Endothelial cell of umbilical vein (primary cell): ENCODE results near the gene CTBP2. TPM values are rescaled to one million over a fixed set of nuclear protein-coding genes. Genes with fewer than 3 reads are reported as not detected.

ENCODE experiments used
- BruUV-seq: library from RNA; stranded (reverse); fragments of 400-500 nt; replicated peaks from 2 replicates; lab custom pipeline; 2021; lab: Mats Ljungman, UMichigan
- CTCF ChIA-PET: fragments of 300-600, 350-600 bp; sonication (Branson Sonifier 250); formaldehyde crosslinking; loops from one replicate; lab custom pipeline; 2021; ENCODE audit warnings: antibody characterized with exemption, inconsistent platforms; lab: Charles Lee
- POLR2A ChIA-PET: fragments of 300-600, 350-600 bp; sonication (Branson Sonifier 250); formaldehyde crosslinking; loops from one replicate; lab custom pipeline; 2021; ENCODE audit warnings: antibody characterized with exemption, inconsistent platforms; lab: Charles Lee
- DNase-seq: peaks from one replicate; pipeline ENCODE4 v3.0.0-alpha.2; 2011; ENCODE audit warnings: low read depth, low spot score
- FAIRE-seq: peaks from 2 replicates; lab custom pipeline; 2011; peaks lifted over from hg19 to GRCh38; lab: Jason Lieb, UNC
- H2AFZ ChIP-seq: 2 replicates; pipeline ENCODE4 v1.6.0; 2012; ENCODE audit warnings: low read depth, low read length, control low read depth, inconsistent platforms
- H3K27ac ChIP-seq: 2 replicates; pipeline ENCODE4 v1.5.1; 2011; ENCODE audit warnings: low read depth, mild to moderate bottlenecking, control low read depth, low read length, moderate library complexity; ENCODE audit not compliant: insufficient read depth
- H3K27me3 ChIP-seq, 2 experiments: 2 replicates each; pipeline versions ENCODE4 v1.6.0 to v1.6.1; 2011; ENCODE audit warnings: low read length in 2 of 2, mixed read lengths in 1 of 2; ENCODE audit not compliant: control insufficient read depth in 2 of 2, insufficient read depth in 2 of 2
- H3K36me3 ChIP-seq, 2 experiments: 2 replicates in 1 of 2; 3 replicates in 1 of 2; pipeline ENCODE4 v1.5.1; 2011; ENCODE audit warnings: low read length in 2 of 2, mild to moderate bottlenecking in 1 of 2, moderate library complexity in 1 of 2; ENCODE audit not compliant: control insufficient read depth in 2 of 2, insufficient read depth in 2 of 2; ENCODE audit errors: extremely low read depth in 1 of 2
- H3K4me1 ChIP-seq: 3 replicates; pipeline ENCODE4 v1.5.1; 2011; ENCODE audit warnings: mild to moderate bottlenecking, low read length; ENCODE audit not compliant: control insufficient read depth, insufficient read depth; ENCODE audit errors: extremely low read depth
- H3K4me2 ChIP-seq: 2 replicates; pipeline ENCODE4 v1.6.1; 2011; ENCODE audit warnings: low read length, control low read depth, mixed read lengths; ENCODE audit not compliant: insufficient read depth
- H3K4me3 ChIP-seq, 3 experiments: fragments of 200-600 bp in 1 of 3; sonication (generic), shearing (Covaris generic) in 1 of 3; replicated peaks in 1 of 3; 2 replicates each; pipeline ENCODE4 v1.5.1; 2011 to 2016; ENCODE audit warnings: control low read depth in 3 of 3, low read length in 3 of 3, mild to moderate bottlenecking in 2 of 3, inconsistent platforms in 1 of 3, low read depth in 1 of 3, moderate library complexity in 1 of 3; ENCODE audit not compliant: insufficient read depth in 1 of 3
- H3K79me2 ChIP-seq: 2 replicates; pipeline ENCODE4 v1.6.0; 2012; ENCODE audit warnings: low read length, inconsistent platforms; ENCODE audit not compliant: control insufficient read depth, insufficient read depth
- H3K9ac ChIP-seq: replicated peaks from 2 replicates; pipeline ENCODE3; 2011; ENCODE audit warnings: low read length, control low read depth; ENCODE audit not compliant: insufficient read depth; ENCODE audit errors: extremely low read depth
- H3K9me1 ChIP-seq: replicated peaks from 3 replicates; pipeline ENCODE4 v1.6.0; 2011; ENCODE audit warnings: mild to moderate bottlenecking, low read length; ENCODE audit not compliant: control insufficient read depth, insufficient read depth; ENCODE audit errors: extremely low read depth
- H3K9me3 ChIP-seq: replicated peaks from 2 replicates; pipeline ENCODE4 v1.5.1; 2012; ENCODE audit warnings: low read length, inconsistent platforms; ENCODE audit not compliant: control insufficient read depth, insufficient read depth
- H4K20me1 ChIP-seq: replicated peaks from 2 replicates; pipeline ENCODE3; 2011; ENCODE audit warnings: mild to moderate bottlenecking, low read length; ENCODE audit not compliant: control insufficient read depth, insufficient read depth; ENCODE audit errors: extremely low read depth
- CTCF ChIP-seq, 2 donors: IDR thresholded peaks; 1 replicate in 1 of 2; 2 replicates in 1 of 2; pipeline ENCODE4 v1.5.1; 2011; ENCODE audit warnings: low read length in 2 of 2, mild to moderate bottlenecking in 2 of 2, moderate library complexity in 2 of 2, control low read depth in 1 of 2, inconsistent platforms in 1 of 2, low read depth in 1 of 2; ENCODE audit not compliant: insufficient read depth in 1 of 2; ENCODE audit errors: extremely low read depth in 1 of 2
- EZH2 ChIP-seq: IDR thresholded peaks from 2 replicates; pipeline ENCODE4 v1.6.1; 2012; ENCODE audit warnings: borderline replicate concordance, low read depth, mild to moderate bottlenecking, moderate library complexity, low read length, inconsistent platforms; ENCODE audit not compliant: severe bottlenecking
- FOS ChIP-seq: IDR thresholded peaks from 2 replicates; pipeline ENCODE4 v1.6.1; 2011; ENCODE audit warnings: mild to moderate bottlenecking, low read length, moderate library complexity, borderline replicate concordance; ENCODE audit not compliant: insufficient read depth
- GATA2 ChIP-seq: IDR thresholded peaks from 2 replicates; pipeline ENCODE4 v1.7.0; 2011; ENCODE audit warnings: low read depth, mild to moderate bottlenecking, moderate library complexity, mixed read lengths, low read length; ENCODE audit not compliant: insufficient read length, insufficient read depth
- JUN ChIP-seq: IDR thresholded peaks from 2 replicates; pipeline ENCODE4 v1.6.1; 2011; ENCODE audit warnings: borderline replicate concordance, low read depth; ENCODE audit not compliant: insufficient read length, insufficient read depth
- MAX ChIP-seq: IDR thresholded peaks from 2 replicates; pipeline ENCODE4 v1.6.1; 2011; ENCODE audit not compliant: insufficient read depth, insufficient read length
- MYC ChIP-seq: IDR thresholded peaks from one replicate; pipeline ENCODE4 v1.6.1; 2011; ENCODE audit warnings: mild to moderate bottlenecking, low read depth, low read length
- POLR2A ChIP-seq: IDR thresholded peaks from 2 replicates; pipeline ENCODE4 v1.6.1; 2012; ENCODE audit warnings: low read depth, mild to moderate bottlenecking, control low read depth, low read length
- POLR2AphosphoS5 ChIP-seq: IDR thresholded peaks from 2 replicates; pipeline ENCODE4 v1.6.1; 2012; ENCODE audit warnings: low read depth, mild to moderate bottlenecking, control low read depth, low read length, moderate library complexity; ENCODE audit not compliant: insufficient read depth
- dilution Hi-C: fragments of 300-500 bp; cut with MboI; formaldehyde crosslinking; loops from one replicate; pipeline ENCODE4 v1.15.0; 2019; ENCODE audit warnings: low sequenced_read_pairs; ENCODE audit not compliant: extremely low pct_ligation_motif_present
- intact Hi-C: fragments of 100-400 bp; cut with micrococcal nuclease; formaldehyde crosslinking; loops from one replicate; pipeline ENCODE4 v1.10.0; 2022
- polyA plus RNA-seq, 4 experiments: library from polyadenylated mRNA; depleted of rRNA in 3 of 4; stranded (reverse) in 3 of 4; unstranded in 1 of 4; fragments of >200 nt; gene quantifications; 2 replicates each; pipeline versions ENCODE4 v1.2.1 to v1.2.3, GENCODE V29; 2011 to 2012; ENCODE audit warnings: missing spikeins in 1 of 4
- total RNA-seq: library from RNA; stranded (reverse); gene quantifications from 2 replicates; pipeline ENCODE4 v1.2.3, GENCODE V29; 2021

Gene CTBP2
- total and polyA plus RNA-seq, 2 donors (not counting 3 experiments of a cell fraction or from before 2014, with no cell fraction given): 118 to 128 TPM

- Histone ChIP-seq H2AFZ (no peak overlapping the region), H3K9ac (no peak overlapping the region), H3K9me3 (no peaks in the 10 kb centered on the region), H3K36me3 (peaks cover 0 to 21% of the 10 kb centered on the region in 2 experiments), H3K79me2 (peaks cover 100% of the 10 kb centered on the region), H4K20me1 (peaks cover 4% of the 10 kb centered on the region), H3K9me1 (no peaks in the 10 kb centered on the region), H3K27ac (no peak overlapping the region), H3K4me2 (no peak overlapping the region), H3K27me3 (no peaks in the 10 kb centered on the region), H3K4me3 (no peak overlapping the region), H3K4me1 (peaks cover 24% of the 10 kb centered on the region)
- dilution Hi-C loops (no loop called here), intact Hi-C loops (no loop called here)
- FAIRE-seq (no peak), DNase-seq (no peak)
- no TSS peak for BruUV-seq
- TF ChIP-seq JUN: no peak
- CTCF ChIA-PET: interaction anchor here (1.7 kb wide), 1 partner anchor 8 kb away, joined by 7 read pairs; no protein-coding TSS in a partner anchor
- POLR2A ChIA-PET: no interaction called here
Measured at GRCh38 chr10:125146791-125147579, 13.4 kb downstream of the CTBP2 start.

- H3K36me3 ChIP-seq: peaks cover 0 to 14% of the 10 kb centered on the region in 2 experiments
- no peak overlapping the region for H3K9ac ChIP-seq
- no peaks in the 10 kb centered on the region for H3K27me3 ChIP-seq
- no TSS peak for BruUV-seq
- DNase-seq (no peak), FAIRE-seq (no peak)
- no peak overlapping the region for H2AFZ ChIP-seq
- H3K4me1 ChIP-seq: peaks cover 16% of the 10 kb centered on the region
- intact Hi-C loops (loop anchor here (1.0 kb wide), 1 partner anchor 97 kb away; no protein-coding TSS in a partner anchor), dilution Hi-C loops (no loop called here)
- ChIA-PET POLR2A (no interaction called here), CTCF (interaction anchor here (0.9 kb wide), 1 partner anchor 98 kb away, joined by 4 read pairs; no protein-coding TSS in a partner anchor)
- no peak overlapping the region for H3K4me3 ChIP-seq
- no peak overlapping the region for H3K27ac ChIP-seq
- no peak for TF ChIP-seq POLR2A
- TF ChIP-seq CTCF (IDR thresholded peaks at IDR 0.05; ENCODE audit: extremely low read depth in 1 of 2, insufficient read depth in 1 of 2, low read depth in 1 of 2, low read length in 2 of 2): no peak
- TF ChIP-seq MAX: no peak
- no peak for TF ChIP-seq EZH2
- TF ChIP-seq GATA2: no peak
- TF ChIP-seq POLR2AphosphoS5: no peak
- TF ChIP-seq FOS: no peak
- TF ChIP-seq JUN: no peak
- TF ChIP-seq MYC: no peak
- no peaks in the 10 kb centered on the region for H3K9me3 ChIP-seq
- no peaks in the 10 kb centered on the region for H3K9me1 ChIP-seq
- peaks cover 100% of the 10 kb centered on the region for H3K79me2 ChIP-seq
- H4K20me1 ChIP-seq: peaks cover 4% of the 10 kb centered on the region
- H3K4me2 ChIP-seq: no peak overlapping the region
Measured at GRCh38 chr10:125145636-125146035, 14.7 kb downstream of the CTBP2 start.
